Prostate gland (tissue), 2 donors: ENCODE measurements around the gene ATP6V1C2.

Experiments
- CTCF ChIP-seq, 4 experiments: fragments of 200-600 bp in 2 of 4; fragments of 450-650 bp in 2 of 4; sonication (generic) in 2 of 4; IDR thresholded peaks; 1 replicate in 3 of 4; 2 replicates in 1 of 4; pipeline ENCODE4 v1.5.1; 2016 to 2019; ENCODE audit warnings: antibody characterized with exemption in 4 of 4, mild to moderate bottlenecking in 2 of 4, moderate library complexity in 2 of 4
- POLR2A ChIP-seq: fragments of 450-650 bp; IDR thresholded peaks from one replicate; pipeline ENCODE4 v1.6.1; 2016; ENCODE audit warnings: antibody characterized with exemption, mild to moderate bottlenecking
- POLR2AphosphoS5 ChIP-seq: sonication (generic); formaldehyde crosslinking; IDR thresholded peaks from one replicate; pipeline ENCODE4 v1.6.1; 2017; ENCODE audit warnings: antibody characterized with exemption

- peak; percentile 90 to 98 (median 94) for TF ChIP-seq CTCF (IDR thresholded peaks at IDR 0.05)
- no peak for TF ChIP-seq POLR2A
- TF ChIP-seq POLR2AphosphoS5: peak; percentile 21
Measured at GRCh38 chr2:10832203-10832936, 110.9 kb downstream of the ATP6V1C2 start.
